ENCODE measurements around the gene BRWD1.
A peak's percentile ranks its signal among the peaks of the same experiment; 100 is the strongest.

The BRWD1 gene

GRCh38 chr21:39314143-39315027 lies 953 bp upstream of the BRWD1 start:
- TF ChIP-seq CTCF (IDR thresholded peaks at IDR 0.05; ENCODE audit: low read depth, low read length) = no peak
- Histone ChIP-seq H3K27ac (peak overlapping the region; percentile 99), H3K9me3 (ENCODE audit: severe bottlenecking) (no peaks in the 10 kb centered on the region), H3K4me3 (ENCODE audit: low read depth, low read length) (peak overlapping the region; percentile 90), H3K27me3 (ENCODE audit: insufficient read depth, low read depth, severe bottlenecking) (no peaks in the 10 kb centered on the region), H3K36me3 (peaks cover 25% of the 10 kb centered on the region)
- DNase-seq = no peak

- Histone ChIP-seq H3K27me3 (ENCODE audit: insufficient read depth, low read depth, severe bottlenecking) (no peaks in the 10 kb centered on the region), H3K9me3 (ENCODE audit: severe bottlenecking) (no peaks in the 10 kb centered on the region), H3K4me3 (ENCODE audit: low read depth, low read length) (peak overlapping the region; percentile 90), H3K36me3 (peaks cover 31% of the 10 kb centered on the region), H3K27ac (peak overlapping the region; percentile 99)
- TF ChIP-seq CTCF (IDR thresholded peaks at IDR 0.05; ENCODE audit: low read depth, low read length) = no peak
- DNase-seq = peak; percentile 34
Measured at GRCh38 chr21:39313042-39313570, 326 bp downstream of the BRWD1 start.

- peak; percentile 94 for DNase-seq
- Histone ChIP-seq H3K27me3 (ENCODE audit: insufficient read depth, low read depth, severe bottlenecking) (no peaks in the 10 kb centered on the region), H3K4me3 (ENCODE audit: low read depth, low read length) (peak overlapping the region; percentile 90), H3K27ac (peak overlapping the region; percentile 99), H3K9me3 (ENCODE audit: severe bottlenecking) (no peaks in the 10 kb centered on the region), H3K36me3 (peaks cover 31% of the 10 kb centered on the region)
- no peak for TF ChIP-seq CTCF (IDR thresholded peaks at IDR 0.05; ENCODE audit: low read depth, low read length)
Measured at GRCh38 chr21:39312112-39313041, 1.1 kb downstream of the BRWD1 start.

GRCh38 chr21:39311164-39311563 lies 2.3 kb downstream of the BRWD1 start:
- H3K27ac ChIP-seq = no peak overlapping the region
- H3K9me3 ChIP-seq (ENCODE audit: severe bottlenecking) = no peaks in the 10 kb centered on the region
- no peak for DNase-seq
- H3K4me3 ChIP-seq (ENCODE audit: low read depth, low read length) = no peak overlapping the region
- H3K27me3 ChIP-seq (ENCODE audit: insufficient read depth, low read depth, severe bottlenecking) = no peaks in the 10 kb centered on the region
- TF ChIP-seq CTCF (IDR thresholded peaks at IDR 0.05; ENCODE audit: low read depth, low read length) = no peak
- H3K36me3 ChIP-seq = peaks cover 40% of the 10 kb centered on the region

- Histone ChIP-seq H3K36me3 (peaks cover 67% of the 10 kb centered on the region), H3K9me3 (ENCODE audit: severe bottlenecking) (no peaks in the 10 kb centered on the region), H3K27me3 (ENCODE audit: insufficient read depth, low read depth, severe bottlenecking) (no peaks in the 10 kb centered on the region), H3K27ac (no peak overlapping the region), H3K4me3 (ENCODE audit: low read depth, low read length) (no peak overlapping the region)
- TF ChIP-seq CTCF (IDR thresholded peaks at IDR 0.05; ENCODE audit: low read depth, low read length) = no peak
- no peak for DNase-seq
Measured at GRCh38 chr21:39307466-39307865, 6.0 kb downstream of the BRWD1 start.
